GM10248 (cell line): Measurements from ENCODE around the gene RHOC.
A peak's percentile ranks its signal among the peaks of the same experiment; 100 is the strongest.

Experiments
- CTCF ChIA-PET: fragments of 300-600 bp; sonication (Branson Sonifier 250); formaldehyde crosslinking; extraction: SDS; loops from one replicate; lab custom pipeline; 2021; ENCODE audit warnings: antibody characterized with exemption; lab: Yijun Ruan, JAX
- POLR2A ChIA-PET: fragments of 350-650 bp; sonication (Branson Sonifier 250); formaldehyde crosslinking; extraction: SDS; loops from one replicate; lab custom pipeline; 2020; ENCODE audit warnings: antibody characterized with exemption; lab: Yijun Ruan, JAX
- DNase-seq: peaks from one replicate; pipeline ENCODE4 v3.0.0; 2012; ENCODE audit errors: extremely low spot score
- CTCF ChIP-seq: IDR thresholded peaks from 2 replicates; pipeline ENCODE4 v1.5.1; 2012; ENCODE audit warnings: mild to moderate bottlenecking, low read depth; ENCODE audit errors: extremely low read depth, missing control alignments, control extremely low read depth

RHOC gene

GRCh38 chr1:112678605-112679004 is 28.3 kb downstream of the RHOC start:
- no peak for DNase-seq
- TF ChIP-seq CTCF: no peak
- POLR2A ChIA-PET: interaction anchor here (0.6 kb wide), 1 partner anchor 133 kb away, joined by 3 read pairs; no protein-coding TSS in a partner anchor

GRCh38 chr1:112677501-112677900 is 29.4 kb downstream of the RHOC start:
- TF ChIP-seq CTCF: no peak
- POLR2A ChIA-PET: no interaction called here
- CTCF ChIA-PET: interaction anchor here (0.9 to 5.7 kb wide), 2 partner anchors 21 to 38 kb away, joined by 3 to 35 read pairs; partner anchors contain the start of gene PPM1J
- DNase-seq: no peak

More at GRCh38 chr1:112678605-112679004, 28.3 kb downstream of the RHOC start:
- CTCF ChIA-PET: no interaction called here

- CTCF ChIA-PET: interaction anchor here (1.6 to 5.7 kb wide), 2 partner anchors 22 to 42 kb away, joined by 4 to 35 read pairs; a partner anchor contains a TSS
- TF ChIP-seq CTCF: no peak
- no peak for DNase-seq
- POLR2A ChIA-PET: no interaction called here
These were observed 30.4 kb downstream of the RHOC start for GRCh38 chr1:112676543-112676942.

GRCh38 chr1:112675728-112676381 is 31.1 kb downstream of the RHOC start:
- no peak for DNase-seq
- ChIA-PET POLR2A (interaction anchor here (1.0 kb wide), 1 partner anchor 8 kb away, joined by 3 read pairs; no protein-coding TSS in a partner anchor), CTCF (interaction anchor here (1.2 to 5.7 kb wide), 6 partner anchors 9 to 42 kb away, joined by 3 to 35 read pairs (median 4); a partner anchor contains a TSS)
- no peak for TF ChIP-seq CTCF

GRCh38 chr1:112674986-112675727 is 31.8 kb downstream of the RHOC start:
- ChIA-PET CTCF (interaction anchor here (0.7 to 5.7 kb wide), 17 partner anchors 10 to 284 kb away, joined by 3 to 35 read pairs (median 5); partner anchors contain the start of genes CTTNBP2NL and PPM1J), POLR2A (interaction anchor here (0.7 to 1.3 kb wide), 7 partner anchors 9 to 56 kb away, joined by 3 to 6 read pairs (median 4); partner anchors contain the start of gene ST7L)
- peak; percentile 64 for DNase-seq
- TF ChIP-seq CTCF: peak; percentile 2

GRCh38 chr1:112674440-112674985 is 32.4 kb downstream of the RHOC start, which contains the start of gene MOV10:
Gene MOV10, plus strand, starts transcription at chr1:112674659. Its CDS starts 254 bp downstream, at chr1:112674913.
- POLR2A ChIA-PET: interaction anchor here (0.7 to 1.3 kb wide), 6 partner anchors 13 to 56 kb away, joined by 3 to 6 read pairs (median 4); partner anchors contain the start of gene ST7L
- TF ChIP-seq CTCF: no peak
- DNase-seq: peak; percentile 74
- CTCF ChIA-PET: interaction anchor here (0.7 to 5.7 kb wide), 21 partner anchors 11 to 283 kb away, joined by 3 to 35 read pairs (median 6); partner anchors contain the start of genes CTTNBP2NL and PPM1J
